PFSK-1 (cell line): ENCODE measurements around the gene STS.

Experiments used
- POLR2AphosphoS5 ChIP-seq: IDR thresholded peaks from 2 replicates; pipeline ENCODE4 v1.6.1; 2012; ENCODE audit warnings: low read depth, mild to moderate bottlenecking, control low read depth, low read length, moderate library complexity
- SIN3A ChIP-seq: IDR thresholded peaks from 2 replicates; pipeline ENCODE4 v1.6.1; 2012; ENCODE audit warnings: mild to moderate bottlenecking, low read length, moderate library complexity, borderline replicate concordance; ENCODE audit not compliant: insufficient read depth
- TAF1 ChIP-seq: IDR thresholded peaks from 2 replicates; pipeline ENCODE4 v1.6.1; 2012; ENCODE audit warnings: low read length, control low read depth, borderline replicate concordance; ENCODE audit not compliant: insufficient read depth

GRCh38 chrX:7194606-7195005 is 47.1 kb downstream of the STS start:
- TF ChIP-seq POLR2AphosphoS5 (no peak), SIN3A (no peak), TAF1 (no peak)
